Loucy (cell line): ENCODE data around the gene SLC25A27.

ENCODE experiments used
- EZH2phosphoT487 ChIP-seq: fragments of 200-600 bp; IDR thresholded peaks from 2 replicates; pipeline ENCODE4 v1.6.1; 2018; ENCODE audit warnings: antibody characterized with exemption, mild to moderate bottlenecking, moderate library complexity, borderline replicate concordance
- TF ChIP-seq, protein P1 (sequence below): fragments of 200-600 bp; sonication (generic); conservative IDR thresholded peaks from 2 replicates; pipeline ENCODE4 v1.5.1; 2014; ENCODE audit warnings: mild to moderate bottlenecking, antibody characterized with exemption, low read length

DNA sequence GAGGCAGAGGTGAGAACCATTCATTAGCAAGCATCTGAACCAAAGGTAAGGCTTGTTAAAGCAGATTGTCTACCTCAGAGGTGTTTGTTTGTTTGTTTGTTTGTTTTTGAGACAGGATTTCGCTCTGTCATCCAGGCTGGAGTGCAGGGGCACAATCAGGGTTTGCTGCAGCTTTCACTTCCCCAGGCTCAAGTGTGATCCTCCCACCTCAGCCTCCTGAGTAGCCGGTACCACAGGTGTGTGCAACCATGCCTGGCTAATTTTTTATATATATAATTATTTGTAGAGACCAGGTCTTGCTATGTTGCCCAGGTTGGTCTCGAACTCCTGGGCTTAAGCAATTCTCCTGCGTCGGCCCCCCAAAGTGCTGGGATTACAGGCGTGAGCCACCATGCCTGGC is 17.3 kb upstream of the SLC25A27 start:
- TF ChIP-seq, protein P1, sequence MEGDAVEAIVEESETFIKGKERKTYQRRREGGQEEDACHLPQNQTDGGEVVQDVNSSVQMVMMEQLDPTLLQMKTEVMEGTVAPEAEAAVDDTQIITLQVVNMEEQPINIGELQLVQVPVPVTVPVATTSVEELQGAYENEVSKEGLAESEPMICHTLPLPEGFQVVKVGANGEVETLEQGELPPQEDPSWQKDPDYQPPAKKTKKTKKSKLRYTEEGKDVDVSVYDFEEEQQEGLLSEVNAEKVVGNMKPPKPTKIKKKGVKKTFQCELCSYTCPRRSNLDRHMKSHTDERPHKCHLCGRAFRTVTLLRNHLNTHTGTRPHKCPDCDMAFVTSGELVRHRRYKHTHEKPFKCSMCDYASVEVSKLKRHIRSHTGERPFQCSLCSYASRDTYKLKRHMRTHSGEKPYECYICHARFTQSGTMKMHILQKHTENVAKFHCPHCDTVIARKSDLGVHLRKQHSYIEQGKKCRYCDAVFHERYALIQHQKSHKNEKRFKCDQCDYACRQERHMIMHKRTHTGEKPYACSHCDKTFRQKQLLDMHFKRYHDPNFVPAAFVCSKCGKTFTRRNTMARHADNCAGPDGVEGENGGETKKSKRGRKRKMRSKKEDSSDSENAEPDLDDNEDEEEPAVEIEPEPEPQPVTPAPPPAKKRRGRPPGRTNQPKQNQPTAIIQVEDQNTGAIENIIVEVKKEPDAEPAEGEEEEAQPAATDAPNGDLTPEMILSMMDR = no peak
- no peak for TF ChIP-seq EZH2phosphoT487
